SU-DHL-6 (cell line): ENCODE results near the gene DHX38.

ENCODE experiments used
- CTCF ChIP-seq: fragments of 200-600 bp; sonication (generic); IDR thresholded peaks from one replicate; pipeline ENCODE4 v1.5.1; 2017; ENCODE audit warnings: antibody characterized with exemption, mild to moderate bottlenecking, low read length, moderate library complexity; ENCODE audit not compliant: insufficient read depth, poor library complexity, severe bottlenecking
- EZH2phosphoT487 ChIP-seq: fragments of 200-600 bp; sonication (generic), shearing (Covaris generic); conservative IDR thresholded peaks from 2 replicates; pipeline ENCODE4 v1.6.1; 2018; ENCODE audit warnings: mild to moderate bottlenecking, antibody characterized with exemption, low read length, moderate library complexity, mixed read lengths

GRCh38 chr16:72124148-72124547 is 30.5 kb downstream of the DHX38 start:
- TF ChIP-seq CTCF (no peak), EZH2phosphoT487 (no peak)
